Measurements from ENCODE around the gene NBAS. TPM values are rescaled to one million over a fixed set of nuclear protein-coding genes. Genes with fewer than 3 reads are reported as not detected.

Gene NBAS
- total and polyA plus RNA-seq, 7 donors: 19.5 to 52.8 (median 27.0) TPM

DNA sequence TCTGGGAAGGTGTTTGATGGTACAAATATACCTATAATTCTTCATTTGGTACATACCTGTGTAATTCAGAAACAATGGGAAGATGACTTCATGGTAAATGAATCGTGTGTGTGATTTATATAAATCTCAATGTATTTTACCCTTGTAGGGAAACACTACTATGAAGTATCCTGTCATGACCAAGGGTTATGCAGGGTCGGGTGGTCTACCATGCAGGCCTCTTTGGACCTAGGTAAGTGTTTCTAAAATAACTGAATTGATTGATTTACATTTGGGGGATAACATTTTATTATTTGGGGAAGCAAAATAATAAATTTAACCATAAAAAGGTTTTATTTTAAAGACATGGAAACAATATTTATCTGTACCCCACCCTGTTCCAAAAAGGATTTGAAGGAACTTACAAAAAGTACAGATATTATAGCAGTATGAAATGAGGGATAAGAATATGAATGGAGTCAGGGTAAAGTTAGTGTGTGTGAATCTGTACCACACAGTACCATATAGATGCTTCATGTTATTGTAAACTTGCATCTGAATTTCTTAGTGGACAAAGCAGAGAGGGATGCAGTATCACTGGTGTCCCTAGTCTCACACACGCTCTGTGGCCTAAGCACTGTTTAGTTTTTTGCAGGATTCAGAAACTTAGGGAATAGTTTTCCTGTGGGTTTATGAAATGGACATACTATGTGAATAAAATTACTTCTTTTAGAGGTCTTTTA, 42.1 kb upstream of the NBAS start:
- no peak for ATAC-seq
- Histone ChIP-seq H3K27me3 (ENCODE audit: insufficient read depth in 3 of 3, low read length in 2 of 3) (no peaks in the 10 kb centered on the region), H3K9me3 (no peaks in the 10 kb centered on the region), H3K4me1 (no peaks in the 10 kb centered on the region), H3K4me3 (no peak overlapping the region), H3K36me3 (ENCODE audit: insufficient read depth in 1 of 2, low read depth in 1 of 2) (peaks cover 22 to 100% of the 10 kb centered on the region in 2 donors), H3K27ac (no peak overlapping the region)
- intact Hi-C loops (cut with DNase I): no loop called here
- TF ChIP-seq, protein P1, sequence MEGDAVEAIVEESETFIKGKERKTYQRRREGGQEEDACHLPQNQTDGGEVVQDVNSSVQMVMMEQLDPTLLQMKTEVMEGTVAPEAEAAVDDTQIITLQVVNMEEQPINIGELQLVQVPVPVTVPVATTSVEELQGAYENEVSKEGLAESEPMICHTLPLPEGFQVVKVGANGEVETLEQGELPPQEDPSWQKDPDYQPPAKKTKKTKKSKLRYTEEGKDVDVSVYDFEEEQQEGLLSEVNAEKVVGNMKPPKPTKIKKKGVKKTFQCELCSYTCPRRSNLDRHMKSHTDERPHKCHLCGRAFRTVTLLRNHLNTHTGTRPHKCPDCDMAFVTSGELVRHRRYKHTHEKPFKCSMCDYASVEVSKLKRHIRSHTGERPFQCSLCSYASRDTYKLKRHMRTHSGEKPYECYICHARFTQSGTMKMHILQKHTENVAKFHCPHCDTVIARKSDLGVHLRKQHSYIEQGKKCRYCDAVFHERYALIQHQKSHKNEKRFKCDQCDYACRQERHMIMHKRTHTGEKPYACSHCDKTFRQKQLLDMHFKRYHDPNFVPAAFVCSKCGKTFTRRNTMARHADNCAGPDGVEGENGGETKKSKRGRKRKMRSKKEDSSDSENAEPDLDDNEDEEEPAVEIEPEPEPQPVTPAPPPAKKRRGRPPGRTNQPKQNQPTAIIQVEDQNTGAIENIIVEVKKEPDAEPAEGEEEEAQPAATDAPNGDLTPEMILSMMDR (IDR thresholded peaks at IDR 0.05): no peak
- DNase-seq: no peak
- 92 to 93% (median 93%) methylated on average over 3 of the region's 3 CpGs for WGBS, 3 donors

DNA sequence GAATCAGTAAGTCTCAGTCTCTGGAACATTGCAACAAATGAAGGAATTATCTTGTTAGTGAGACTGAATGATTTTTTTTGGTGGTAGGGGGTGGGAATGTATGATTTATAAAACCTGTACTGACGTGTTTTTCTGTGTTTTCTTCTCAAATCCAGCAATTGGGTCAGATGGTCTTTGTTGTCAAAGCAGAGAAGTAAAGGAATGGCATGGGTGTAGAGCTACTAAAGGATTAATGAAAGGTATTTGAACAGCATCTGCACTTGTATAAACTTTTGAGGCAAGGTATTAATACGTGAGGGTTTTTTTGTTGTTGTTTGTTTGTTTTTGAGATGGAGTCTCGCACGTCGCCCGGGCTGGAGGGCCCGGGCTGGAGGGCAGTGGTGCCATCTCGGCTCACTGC, 41.3 kb upstream of the NBAS start:
- no peak for DNase-seq
- ATAC-seq: no peak
- Histone ChIP-seq H3K27ac (no peak overlapping the region), H3K27me3 (ENCODE audit: insufficient read depth in 3 of 3, low read length in 2 of 3) (no peaks in the 10 kb centered on the region), H3K4me1 (no peaks in the 10 kb centered on the region), H3K4me3 (no peak overlapping the region), H3K9me3 (no peaks in the 10 kb centered on the region), H3K36me3 (ENCODE audit: insufficient read depth in 1 of 2, low read depth in 1 of 2) (peaks cover 16 to 100% of the 10 kb centered on the region in 2 donors)
- TF ChIP-seq, protein P1 (IDR thresholded peaks at IDR 0.05): no peak
- intact Hi-C loops (cut with DNase I): no loop called here
- 91 to 95% (median 94%) methylated on average over 8 of the region's 8 CpGs for WGBS, 3 donors

DNA sequence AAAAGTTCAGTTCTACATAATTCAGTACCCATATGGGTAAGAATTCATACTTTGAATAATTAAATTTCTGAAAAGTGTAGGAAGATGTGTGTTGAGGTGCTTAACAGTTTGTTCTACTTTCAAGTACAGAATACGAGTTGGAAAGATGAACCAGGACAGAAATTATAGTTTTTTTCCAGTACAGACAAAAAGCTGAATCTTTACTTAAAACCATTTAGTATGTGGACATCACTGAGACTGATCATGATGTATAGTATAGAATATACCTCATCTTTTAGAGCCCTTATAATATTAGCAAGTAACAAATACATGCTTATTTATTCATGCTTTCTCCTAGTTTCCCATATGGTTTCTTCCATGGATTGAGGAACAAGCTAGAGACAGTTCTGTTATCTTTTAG, 40.5 kb upstream of the NBAS start:
- ATAC-seq (no peak), DNase-seq (no peak)
- H3K9me3 ChIP-seq: no peaks in the 10 kb centered on the region
- TF ChIP-seq, protein P1 (IDR thresholded peaks at IDR 0.05): no peak
- H3K27ac ChIP-seq: no peak overlapping the region
- H3K36me3 ChIP-seq (ENCODE audit: insufficient read depth in 1 of 2, low read depth in 1 of 2): peaks cover 14 to 100% of the 10 kb centered on the region in 2 donors
- H3K4me1 ChIP-seq: no peaks in the 10 kb centered on the region
- intact Hi-C loops (cut with DNase I): no loop called here
- H3K27me3 ChIP-seq (ENCODE audit: insufficient read depth in 3 of 3, low read length in 2 of 3): no peaks in the 10 kb centered on the region
- no peak overlapping the region for H3K4me3 ChIP-seq
- 94 to 98% (median 97%) methylated on average over 1 of the region's 1 CpG for WGBS, 3 donors

DNA sequence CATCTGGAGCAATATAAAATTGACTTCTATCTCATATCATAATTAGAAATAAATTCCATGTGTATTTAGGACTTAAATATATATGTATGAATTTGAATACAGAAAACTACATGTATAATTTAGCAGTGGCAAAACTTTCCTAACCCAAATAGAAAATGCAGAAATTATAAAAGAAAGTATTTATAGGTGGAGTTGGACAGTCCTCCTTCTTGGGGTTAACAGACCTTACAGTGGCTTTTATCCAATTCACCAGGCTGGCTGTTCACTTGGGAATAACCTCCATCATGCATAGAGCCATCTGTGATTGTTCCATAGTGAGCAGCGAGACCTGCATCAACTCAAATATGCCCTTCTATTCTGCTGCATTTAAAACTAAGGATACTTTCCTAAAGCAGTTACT, 38.9 kb upstream of the NBAS start:
- no peaks in the 10 kb centered on the region for H3K27me3 ChIP-seq (ENCODE audit: insufficient read depth in 3 of 3, low read length in 2 of 3)
- no peak overlapping the region for H3K4me3 ChIP-seq
- 85 to 100% (median 92%) methylated on average over 1 of the region's 1 CpG for WGBS, 3 donors
- no peak for ATAC-seq
- H3K4me1 ChIP-seq: no peaks in the 10 kb centered on the region
- H3K9me3 ChIP-seq: no peaks in the 10 kb centered on the region
- H3K27ac ChIP-seq: no peak overlapping the region
- intact Hi-C loops (cut with DNase I): loop anchor here in 1 of 2 donors (5.0 kb wide), 1 partner anchor 32 kb away; no protein-coding TSS in a partner anchor
- DNase-seq: no peak
- TF ChIP-seq, protein P1 (IDR thresholded peaks at IDR 0.05): no peak
- H3K36me3 ChIP-seq (ENCODE audit: insufficient read depth in 1 of 2, low read depth in 1 of 2): peaks cover 6 to 100% of the 10 kb centered on the region in 2 donors

Data from psoas muscle (tissue), 8 donors.